HFFc6 (cell line): ENCODE results near the gene PPP1R10. TPM values are rescaled to one million over a fixed set of nuclear protein-coding genes. Genes with fewer than 3 reads are reported as not detected.

ENCODE experiments used
- DNase-seq: peaks from one replicate; pipeline ENCODE4 v3.0.0-alpha.2; 2018
- H3K27ac Mint-ChIP-seq: 2 replicates; pipeline ENCODE4 v1.8.0; 2020; ENCODE audit warnings: mild to moderate bottlenecking, mixed read lengths
- H3K27me3 Mint-ChIP-seq: 2 replicates; pipeline ENCODE4 v1.8.0; 2021; ENCODE audit warnings: mild to moderate bottlenecking, moderate library complexity, mixed read lengths; ENCODE audit not compliant: insufficient read depth
- H3K36me3 Mint-ChIP-seq: 2 replicates; pipeline ENCODE4 v1.8.0; 2021; ENCODE audit warnings: low read depth, mixed read lengths
- H3K4me1 Mint-ChIP-seq: 2 replicates; pipeline ENCODE4 v1.8.0; 2020; ENCODE audit warnings: low read depth, mixed read lengths
- H3K4me3 Mint-ChIP-seq: 2 replicates; pipeline ENCODE4 v1.8.0; 2020; ENCODE audit warnings: mild to moderate bottlenecking, moderate library complexity, mixed read lengths
- H3K9me3 Mint-ChIP-seq: 2 replicates; pipeline ENCODE4 v1.8.0; 2020; ENCODE audit warnings: mild to moderate bottlenecking, mixed read lengths
- total RNA-seq, 6 experiments: library from RNA; stranded (reverse); fragmentation: NEBNext Ultra II Directional; extraction: Animal tissue kit (Norgen Biotek cat#: 25700); gene quantifications; 2 replicates in 1 of 6; 3 replicates in 5 of 6; pipeline ENCODE4 v1.2.3, GENCODE V29; 2021
- TF ChIP-seq, protein P1 (sequence below): fragments of 200-600 bp; sonication (generic); IDR thresholded peaks from 2 replicates; pipeline ENCODE4 v1.5.0; 2021; ENCODE audit warnings: antibody characterized with exemption, mild to moderate bottlenecking

The PPP1R10 gene
- total RNA-seq, 6 experiments from 2014 or later: 62.4 to 75.4 (median 71.2) TPM

DNA sequence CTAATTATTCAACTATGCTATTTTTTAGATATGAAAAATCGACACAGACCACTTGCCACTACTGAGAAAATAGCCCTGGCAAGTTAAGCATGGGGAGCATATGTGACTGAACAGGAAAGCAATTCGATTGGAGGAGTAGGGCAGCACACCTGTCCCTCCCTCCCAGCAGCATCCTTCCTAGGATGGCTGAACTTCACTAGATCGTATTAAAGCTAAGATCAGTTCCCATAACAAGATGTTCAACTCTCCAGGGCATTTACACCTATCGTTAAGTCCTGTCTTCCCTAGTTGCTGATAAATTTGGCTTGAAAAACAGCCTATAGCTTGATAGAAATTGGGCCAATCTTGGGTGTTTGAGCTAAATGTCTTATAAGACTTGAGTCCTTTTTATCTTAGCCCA lies 7.0 kb downstream of the PPP1R10 start:
- peaks cover 6% of the 10 kb centered on the region for H3K27me3 Mint-ChIP-seq
- H3K9me3 Mint-ChIP-seq: no peaks in the 10 kb centered on the region
- no peak for DNase-seq
- H3K27ac Mint-ChIP-seq: peak overlapping the region; percentile 71
- TF ChIP-seq, protein P1, sequence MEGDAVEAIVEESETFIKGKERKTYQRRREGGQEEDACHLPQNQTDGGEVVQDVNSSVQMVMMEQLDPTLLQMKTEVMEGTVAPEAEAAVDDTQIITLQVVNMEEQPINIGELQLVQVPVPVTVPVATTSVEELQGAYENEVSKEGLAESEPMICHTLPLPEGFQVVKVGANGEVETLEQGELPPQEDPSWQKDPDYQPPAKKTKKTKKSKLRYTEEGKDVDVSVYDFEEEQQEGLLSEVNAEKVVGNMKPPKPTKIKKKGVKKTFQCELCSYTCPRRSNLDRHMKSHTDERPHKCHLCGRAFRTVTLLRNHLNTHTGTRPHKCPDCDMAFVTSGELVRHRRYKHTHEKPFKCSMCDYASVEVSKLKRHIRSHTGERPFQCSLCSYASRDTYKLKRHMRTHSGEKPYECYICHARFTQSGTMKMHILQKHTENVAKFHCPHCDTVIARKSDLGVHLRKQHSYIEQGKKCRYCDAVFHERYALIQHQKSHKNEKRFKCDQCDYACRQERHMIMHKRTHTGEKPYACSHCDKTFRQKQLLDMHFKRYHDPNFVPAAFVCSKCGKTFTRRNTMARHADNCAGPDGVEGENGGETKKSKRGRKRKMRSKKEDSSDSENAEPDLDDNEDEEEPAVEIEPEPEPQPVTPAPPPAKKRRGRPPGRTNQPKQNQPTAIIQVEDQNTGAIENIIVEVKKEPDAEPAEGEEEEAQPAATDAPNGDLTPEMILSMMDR: no peak
- no peak overlapping the region for H3K4me3 Mint-ChIP-seq
- peaks cover 68% of the 10 kb centered on the region for H3K36me3 Mint-ChIP-seq
- peaks cover 62% of the 10 kb centered on the region for H3K4me1 Mint-ChIP-seq

DNA sequence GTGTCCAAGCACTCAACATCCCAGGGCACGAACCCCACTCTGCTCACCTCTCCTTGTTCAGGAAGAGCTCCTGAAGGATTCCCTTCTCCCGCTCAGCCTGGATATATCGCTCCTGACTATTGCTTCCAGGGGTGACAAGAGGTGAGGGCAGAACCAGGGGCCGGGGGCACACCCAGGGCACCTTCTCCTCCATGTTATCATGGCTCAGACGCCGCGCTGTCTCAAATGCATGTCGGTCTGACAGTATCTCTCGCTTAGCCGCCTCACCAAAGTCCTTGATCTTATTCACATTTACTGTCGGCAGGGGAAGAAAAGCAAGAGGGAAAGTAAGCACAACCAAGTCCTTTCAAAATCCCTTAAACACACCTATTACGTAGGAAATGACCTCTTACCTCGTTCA lies 13.1 kb downstream of the PPP1R10 start:
- H3K4me1 Mint-ChIP-seq: peaks cover 5% of the 10 kb centered on the region
- peaks cover 59% of the 10 kb centered on the region for H3K36me3 Mint-ChIP-seq
- H3K4me3 Mint-ChIP-seq: no peak overlapping the region
- TF ChIP-seq, protein P1: no peak
- no peaks in the 10 kb centered on the region; the same call in none of the 2 replicates for H3K27me3 Mint-ChIP-seq
- DNase-seq: no peak
- no peaks in the 10 kb centered on the region for H3K9me3 Mint-ChIP-seq
- no peak overlapping the region for H3K27ac Mint-ChIP-seq

DNA sequence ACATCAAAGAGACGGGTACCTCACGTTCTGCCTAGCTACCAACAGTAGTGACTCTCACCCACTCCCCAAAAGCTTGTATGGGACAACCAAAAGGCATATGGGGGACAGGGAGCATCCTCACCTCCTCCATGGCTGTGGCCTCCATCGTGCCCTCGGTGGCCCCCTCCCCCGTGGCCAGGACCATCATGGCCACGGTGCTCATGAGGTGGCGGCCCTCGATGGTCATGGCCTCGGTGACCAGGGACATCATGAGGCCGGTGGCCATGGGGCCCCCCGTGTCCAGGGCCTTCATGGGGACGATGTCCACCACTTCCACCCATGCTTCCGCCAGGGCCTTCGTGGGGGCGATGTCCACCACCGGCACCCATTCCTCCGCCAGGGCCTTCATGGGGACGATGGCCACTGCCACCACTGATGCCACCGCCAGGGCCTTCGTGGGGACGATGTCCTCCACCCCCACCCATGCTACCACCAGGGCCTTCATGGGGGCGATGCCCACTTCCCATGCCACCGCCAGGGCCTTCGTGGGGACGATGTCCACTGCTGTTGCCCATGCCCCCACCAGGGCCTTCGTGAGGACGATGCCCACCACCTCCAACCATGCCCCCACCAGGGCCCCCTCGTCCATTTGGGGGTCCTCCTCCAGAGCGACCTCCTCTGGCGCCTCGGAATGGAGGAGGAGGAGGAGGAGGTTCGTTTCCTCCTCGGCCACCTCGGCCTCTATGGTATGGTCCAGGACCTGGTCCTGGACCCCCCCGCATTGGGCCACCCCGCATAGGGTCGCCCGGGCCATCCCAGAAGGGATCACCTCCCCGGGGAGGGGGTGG lies 15.0 kb downstream of the PPP1R10 start:
- TF ChIP-seq, protein P1: no peak
- Mint-ChIP-seq H3K4me1 (no peaks in the 10 kb centered on the region), H3K27me3 (peaks cover 6% of the 10 kb centered on the region), H3K36me3 (peaks cover 44% of the 10 kb centered on the region), H3K27ac (no peak overlapping the region), H3K4me3 (no peak overlapping the region), H3K9me3 (no peaks in the 10 kb centered on the region)
- DNase-seq: no peak

DNA sequence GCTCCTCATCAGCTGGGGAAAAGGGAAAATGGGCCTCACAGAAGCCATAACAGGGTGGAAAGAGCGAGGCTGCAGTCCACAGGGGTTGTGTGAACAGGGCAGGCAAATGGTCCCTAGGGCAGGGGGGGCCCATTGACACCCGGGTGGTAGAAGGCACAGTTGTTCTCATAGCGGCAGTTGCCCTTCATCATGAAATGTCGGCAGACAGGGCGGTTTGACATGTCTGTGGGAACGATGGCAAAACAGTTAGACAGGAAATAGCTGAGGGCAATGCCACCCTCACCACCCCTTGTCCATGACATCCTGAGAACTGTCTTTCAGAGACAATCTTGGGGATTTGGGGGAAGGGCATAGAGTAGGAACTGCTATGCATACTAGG lies 15.6 kb downstream of the PPP1R10 start:
- Mint-ChIP-seq H3K4me3 (no peak overlapping the region), H3K9me3 (no peaks in the 10 kb centered on the region), H3K27ac (no peak overlapping the region), H3K4me1 (no peaks in the 10 kb centered on the region), H3K36me3 (peaks cover 39% of the 10 kb centered on the region), H3K27me3 (peaks cover 9% of the 10 kb centered on the region)
- TF ChIP-seq, protein P1: no peak
- no peak for DNase-seq

DNA sequence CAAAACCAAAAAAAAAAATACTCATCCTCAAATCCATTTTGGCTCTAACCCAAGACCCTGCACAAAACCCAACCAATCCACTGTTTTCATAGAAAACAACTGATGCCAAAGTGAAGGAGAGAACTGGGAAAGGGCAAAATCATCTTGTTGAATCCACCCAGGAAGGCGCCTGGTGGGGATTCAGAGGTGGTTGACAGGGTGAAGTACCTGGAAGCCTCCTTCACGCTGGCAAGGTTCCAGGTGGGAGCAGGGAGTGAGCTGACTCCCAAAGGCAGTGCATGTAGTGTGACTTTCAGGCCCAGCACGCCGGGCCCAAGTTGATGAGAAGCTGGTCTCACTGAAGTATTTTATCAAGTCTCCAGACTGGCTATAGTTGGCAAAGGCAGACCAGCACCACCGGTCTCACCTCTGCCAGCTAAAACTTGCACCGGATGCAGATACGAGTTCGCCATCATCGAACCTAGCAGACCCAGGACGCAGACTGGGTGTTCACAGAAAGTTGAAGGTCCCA lies 16.5 kb downstream of the PPP1R10 start:
- Mint-ChIP-seq H3K9me3 (no peaks in the 10 kb centered on the region), H3K27ac (peak overlapping the region; percentile 46; the same call in 1 of the 2 replicates), H3K4me3 (no peak overlapping the region; the same call in 1 of the 2 replicates), H3K27me3 (peaks cover 12% of the 10 kb centered on the region), H3K36me3 (peaks cover 34% of the 10 kb centered on the region), H3K4me1 (no peaks in the 10 kb centered on the region)
- no peak for DNase-seq
- TF ChIP-seq, protein P1: no peak
